GM18517 (cell line): ENCODE results near the gene ASCL4.

Source experiments
- ATAC-seq: cut with Tn5 transposase; IDR thresholded peaks from one replicate; pipeline ENCODE4 v1.9.1; 2021; ENCODE audit warnings: mild to moderate bottlenecking, moderate library complexity; ENCODE audit not compliant: unreplicated experiment

Gene ASCL4

DNA sequence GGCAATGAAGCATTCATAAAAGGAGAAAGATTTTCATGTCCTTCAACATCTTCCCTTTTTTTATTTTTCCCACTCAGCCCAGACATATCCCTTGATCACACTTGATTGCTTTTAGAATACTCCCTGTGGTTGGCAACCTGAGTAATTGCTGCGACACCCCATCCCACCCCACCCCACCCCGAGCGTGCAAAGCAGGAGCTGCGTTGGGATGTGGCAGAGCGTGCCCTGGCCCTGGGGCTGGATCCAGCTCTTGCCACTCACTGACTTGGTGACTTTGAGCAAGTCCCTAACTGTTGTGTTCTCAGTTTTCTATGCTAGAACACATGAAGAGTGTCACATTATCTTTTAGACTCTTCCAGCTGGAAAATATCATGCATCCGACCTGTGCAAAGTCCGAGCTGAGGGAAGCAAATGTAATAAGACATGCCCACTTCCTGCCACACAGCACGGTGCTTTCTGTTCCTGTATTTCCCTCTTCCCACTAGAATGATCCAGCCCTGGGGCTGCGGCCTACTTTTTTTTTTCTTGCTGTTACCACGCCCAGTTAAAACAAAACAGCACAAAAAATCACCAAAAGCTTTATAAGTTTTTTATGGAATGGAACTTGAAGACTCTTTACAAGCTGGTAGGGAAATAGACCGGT is 4.0 kb downstream of the ASCL4 start:
- ATAC-seq, result no peak

DNA sequence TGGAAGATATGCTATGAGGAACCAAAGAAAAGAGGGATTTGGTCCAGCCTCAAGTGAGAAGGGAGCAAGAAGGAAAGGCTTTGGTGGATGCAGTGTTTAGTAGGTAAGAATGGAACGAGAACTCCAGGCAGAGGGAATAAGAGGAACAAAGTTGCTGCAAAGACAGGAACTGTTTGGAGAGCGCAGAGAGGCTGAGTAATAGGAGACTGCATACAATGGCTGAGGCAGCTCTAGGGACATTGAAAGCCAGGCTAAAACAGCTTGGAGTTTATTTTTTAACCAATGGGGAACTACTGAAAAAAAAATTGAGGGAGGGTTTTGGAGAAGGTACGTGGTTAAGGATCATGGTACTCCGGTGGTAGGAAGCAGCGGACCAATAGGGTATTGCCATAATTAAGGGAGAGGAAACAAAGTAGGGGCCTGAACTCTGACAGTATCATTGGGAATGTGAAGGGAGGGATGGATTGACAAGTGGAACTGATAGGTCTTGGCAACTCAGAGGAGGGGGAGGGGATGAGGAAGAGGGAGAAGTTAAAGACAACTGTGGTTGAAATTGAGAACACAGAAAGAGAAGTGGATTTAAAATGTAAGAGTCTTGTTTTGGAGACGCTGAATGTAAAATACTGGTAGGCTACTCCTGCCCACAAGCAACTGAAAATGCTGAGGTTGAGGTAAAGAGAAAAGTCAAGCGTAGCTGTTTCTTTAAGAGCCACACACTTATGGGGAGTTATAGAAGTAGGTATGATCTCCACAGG is 4.8 kb downstream of the ASCL4 start:
- ATAC-seq, result peak; percentile 64

DNA sequence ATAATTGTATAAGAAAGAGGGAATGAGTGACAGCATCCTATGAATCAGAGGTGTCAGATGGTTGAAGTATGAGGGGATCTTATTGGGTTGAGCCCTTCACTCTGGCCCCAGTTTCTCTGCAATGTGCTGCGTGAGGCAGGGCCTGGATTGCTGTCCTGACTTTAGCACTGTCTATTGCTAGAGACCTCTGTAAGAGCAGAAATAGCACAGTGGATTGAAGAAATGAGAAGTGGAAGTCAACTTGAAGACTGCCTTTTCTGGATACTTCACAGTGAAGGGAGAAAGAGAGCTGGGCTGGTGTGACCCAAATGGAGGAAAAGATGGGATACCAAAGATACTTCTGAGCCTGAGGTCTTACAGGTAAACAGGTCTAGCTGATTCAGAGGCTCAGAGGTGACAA is 5.8 kb downstream of the ASCL4 start:
- ATAC-seq, result no peak

DNA sequence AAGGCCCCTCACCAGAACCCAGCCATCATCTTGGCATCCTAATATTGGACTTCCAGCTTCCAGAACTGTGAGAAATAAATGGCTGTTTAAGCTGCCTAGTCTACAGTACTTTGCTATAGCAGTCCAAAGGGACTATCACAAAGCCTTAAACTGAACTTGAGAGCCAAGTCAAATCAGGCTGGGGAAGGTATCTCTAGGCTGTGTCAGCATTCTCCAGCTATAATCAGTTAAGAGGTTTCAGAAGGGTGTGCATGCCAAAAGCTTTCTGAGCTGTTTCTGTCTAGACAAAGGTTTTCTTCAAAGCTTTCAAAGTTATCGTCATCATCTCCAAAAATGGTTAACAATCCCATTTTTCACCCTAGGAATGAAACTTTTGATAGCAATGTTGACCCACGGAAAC is 7.6 kb downstream of the ASCL4 start:
- no peak for ATAC-seq

DNA sequence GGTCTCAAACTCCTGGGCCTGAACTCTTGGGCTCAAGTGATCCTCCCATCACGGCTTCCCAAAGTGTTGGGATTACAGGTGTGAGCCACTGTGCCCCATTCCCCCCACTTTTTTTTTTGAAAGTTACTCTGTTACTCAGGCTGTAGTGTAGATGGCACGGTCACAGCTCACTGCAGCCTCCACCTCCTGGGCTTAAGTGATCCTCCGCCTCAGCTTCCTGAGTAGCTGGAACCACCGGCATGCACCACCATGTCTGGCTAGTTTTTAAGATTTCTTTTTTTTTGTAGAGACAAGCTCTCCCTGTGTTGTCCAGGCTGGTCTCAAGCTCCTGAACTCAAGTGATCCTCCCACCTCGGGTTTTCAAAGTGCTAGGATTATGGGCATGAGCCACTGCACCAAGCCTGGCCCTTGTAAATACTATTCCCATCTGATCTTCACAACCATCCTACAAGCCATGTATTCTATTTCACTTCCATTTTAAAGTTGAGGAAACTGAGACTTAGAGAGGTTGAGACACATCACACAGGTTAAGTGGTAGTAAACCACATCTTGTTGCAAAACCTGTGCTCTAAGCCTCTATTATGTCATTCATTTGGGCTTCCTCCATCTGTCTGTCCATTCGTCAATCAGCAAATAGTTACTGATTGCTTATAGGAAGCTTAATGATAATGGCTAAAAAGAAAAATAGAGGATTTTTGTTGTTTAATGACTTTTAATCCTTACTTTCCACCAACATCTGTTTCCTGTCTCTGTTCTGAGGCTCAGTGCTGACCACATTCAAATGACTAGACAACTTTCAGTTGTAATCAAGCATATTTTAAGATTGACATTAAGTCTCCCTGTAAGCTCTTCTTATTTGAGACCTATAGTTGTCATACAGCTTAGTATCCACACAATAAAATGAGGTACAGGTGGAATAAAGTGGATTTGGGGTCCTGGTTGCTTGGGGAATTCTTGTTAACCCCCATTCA is 9.2 kb downstream of the ASCL4 start:
- peak; percentile 64 for ATAC-seq

DNA sequence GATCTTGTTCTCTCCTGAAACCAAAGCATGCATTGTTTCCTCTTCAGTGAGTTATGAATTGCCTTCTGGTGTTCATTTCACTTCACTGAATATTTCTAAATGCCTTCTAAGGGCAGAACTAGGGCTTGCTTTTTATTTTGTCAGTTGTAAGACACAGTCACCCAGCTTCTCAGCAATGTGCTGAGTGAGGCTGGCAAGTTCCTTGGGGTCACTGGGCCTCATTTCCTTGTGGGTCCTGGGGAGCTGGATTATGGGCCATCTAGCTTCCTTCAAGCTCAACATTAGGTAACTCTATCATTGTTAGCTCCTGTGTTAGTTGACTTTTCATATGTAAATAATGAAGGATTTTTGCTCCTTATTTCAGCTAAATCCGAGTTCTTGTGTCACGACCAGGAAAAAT is 13.8 kb downstream of the ASCL4 start:
- ATAC-seq, result no peak

DNA sequence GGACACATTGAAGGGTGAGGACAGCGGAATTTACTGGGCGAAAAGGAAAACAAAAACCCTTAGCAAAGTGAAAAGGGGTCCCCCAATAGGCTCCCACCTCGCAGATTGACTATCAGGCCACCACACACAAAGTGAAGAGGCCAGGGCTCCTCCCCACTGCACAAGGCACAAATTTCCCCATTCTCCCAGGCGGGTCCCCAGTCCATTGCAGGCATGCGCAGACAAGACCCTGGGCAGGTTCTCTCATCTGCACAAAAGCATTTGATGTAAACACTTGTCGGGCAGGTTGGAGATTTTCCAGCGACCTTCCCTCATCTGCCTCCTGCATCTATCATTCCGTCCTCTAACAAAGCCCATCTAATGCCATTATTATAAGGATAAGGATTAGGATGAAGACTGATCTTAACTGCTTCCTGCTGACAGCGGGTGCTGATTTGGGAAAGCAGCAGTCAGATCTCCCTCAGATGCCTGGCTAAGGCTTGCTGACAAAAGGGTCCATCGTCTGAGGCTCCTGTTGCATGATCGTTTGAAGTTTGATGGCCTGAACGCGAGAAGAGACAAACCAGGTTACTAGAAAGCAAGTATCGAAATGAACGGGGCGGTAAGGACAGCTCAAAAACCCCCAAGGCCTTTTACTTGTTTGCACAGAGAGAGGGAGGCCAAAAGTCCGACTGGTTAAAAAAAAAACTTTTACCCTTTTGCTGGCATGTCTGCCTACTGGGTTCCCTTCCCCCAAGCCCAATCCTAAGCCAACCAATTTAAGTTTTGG is 14.4 kb downstream of the ASCL4 start:
- no peak for ATAC-seq

DNA sequence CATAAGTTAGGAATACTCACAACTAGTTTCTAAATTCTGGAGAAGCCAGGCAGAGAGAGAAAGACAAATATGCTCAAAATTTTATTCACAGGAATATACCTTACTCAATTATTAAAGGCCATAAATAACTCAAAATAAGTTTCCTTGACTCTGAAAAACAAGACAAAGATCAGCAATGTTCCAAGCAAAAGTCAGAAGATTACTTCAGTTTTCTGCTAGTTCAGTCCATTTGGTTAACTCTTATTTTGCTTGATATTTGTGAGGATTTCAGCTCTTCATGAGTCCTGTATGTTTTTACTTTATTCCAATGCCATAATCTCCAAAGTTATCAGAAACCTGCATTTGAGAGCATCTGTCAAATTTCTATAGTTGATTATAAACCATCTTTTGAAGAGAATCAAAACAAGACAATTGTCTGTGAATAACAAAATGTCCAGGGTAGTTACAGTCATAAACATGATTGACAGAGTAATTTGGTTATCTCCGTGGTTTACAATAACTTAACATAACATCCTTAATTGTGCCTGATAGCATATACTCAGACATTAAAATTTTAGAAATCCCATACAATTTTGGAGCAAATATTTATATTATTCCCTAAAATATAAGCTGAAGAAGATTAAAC is 17.1 kb downstream of the ASCL4 start:
- no peak for ATAC-seq

DNA sequence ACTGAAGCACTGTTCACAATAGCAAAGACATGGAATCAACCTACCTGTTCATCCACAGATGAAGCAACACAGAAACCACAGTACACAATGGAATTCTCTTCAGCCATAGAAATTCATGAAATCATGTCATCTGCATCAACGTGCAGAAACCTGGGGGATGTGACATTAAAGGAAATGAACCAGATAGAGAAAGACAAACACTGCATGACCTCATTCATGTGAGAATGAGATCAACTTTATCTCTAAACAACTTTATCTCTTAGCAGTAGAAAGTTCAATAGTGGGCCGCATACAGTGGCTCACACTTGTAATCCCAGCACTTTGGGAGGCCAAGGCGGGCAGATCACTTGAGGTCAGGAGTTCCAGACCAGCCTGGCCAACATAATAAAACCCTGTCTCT is 19.9 kb downstream of the ASCL4 start:
- ATAC-seq, result no peak

DNA sequence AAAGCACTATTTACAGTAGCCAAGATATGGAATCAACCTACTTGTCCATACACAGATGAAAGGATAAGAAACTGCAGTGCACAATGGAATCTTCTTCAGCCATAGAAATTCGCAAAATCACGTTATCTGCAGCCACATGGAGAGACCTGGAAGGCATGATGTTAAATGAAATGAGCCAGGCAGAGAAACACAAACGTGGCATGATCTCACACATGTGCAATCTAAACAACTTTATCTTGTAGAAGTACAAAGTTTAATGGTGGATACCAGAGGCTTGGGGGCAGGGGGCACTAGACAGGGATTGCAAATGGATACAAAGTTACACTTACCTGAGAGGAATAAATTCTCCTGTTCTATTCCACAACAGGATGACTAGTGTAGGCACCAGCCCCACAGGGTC is 24.1 kb downstream of the ASCL4 start:
- ATAC-seq, result no peak

DNA sequence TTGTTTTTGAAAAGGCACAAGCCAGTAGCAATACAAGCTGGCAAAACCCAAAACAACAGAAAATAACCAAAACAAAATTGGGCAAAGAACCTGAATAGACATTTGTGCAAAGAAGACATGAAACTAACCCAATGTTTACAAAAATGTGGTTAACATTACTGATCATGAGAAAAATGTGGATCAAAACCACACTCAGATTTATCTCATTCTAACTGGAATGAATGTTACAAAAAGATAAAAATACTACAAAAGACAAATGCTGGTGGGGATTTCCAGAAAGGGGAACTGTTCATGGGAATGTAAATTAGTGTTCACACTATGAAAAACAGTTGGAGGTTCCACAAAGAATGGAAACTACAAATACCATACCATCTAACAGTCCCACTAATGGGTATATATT is 26.6 kb downstream of the ASCL4 start:
- ATAC-seq, result no peak

DNA sequence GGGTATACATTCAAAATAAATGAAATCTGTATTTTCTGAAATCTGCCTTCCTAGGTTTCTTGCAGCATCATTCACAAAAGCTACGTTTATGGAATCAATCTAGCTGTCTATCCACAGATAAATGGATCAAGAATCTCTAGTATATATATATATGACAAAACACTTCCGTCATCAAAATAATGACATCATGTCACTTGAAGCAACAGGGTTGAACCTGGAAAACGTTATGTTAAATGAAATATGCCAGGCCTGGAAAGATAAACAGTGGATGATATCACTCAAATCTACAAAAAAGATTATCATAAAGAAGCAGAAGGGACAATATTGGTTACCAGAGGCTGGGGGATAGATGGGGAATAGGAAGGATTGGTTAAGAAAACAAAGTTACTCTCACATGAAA is 28.6 kb downstream of the ASCL4 start:
- no peak for ATAC-seq

DNA sequence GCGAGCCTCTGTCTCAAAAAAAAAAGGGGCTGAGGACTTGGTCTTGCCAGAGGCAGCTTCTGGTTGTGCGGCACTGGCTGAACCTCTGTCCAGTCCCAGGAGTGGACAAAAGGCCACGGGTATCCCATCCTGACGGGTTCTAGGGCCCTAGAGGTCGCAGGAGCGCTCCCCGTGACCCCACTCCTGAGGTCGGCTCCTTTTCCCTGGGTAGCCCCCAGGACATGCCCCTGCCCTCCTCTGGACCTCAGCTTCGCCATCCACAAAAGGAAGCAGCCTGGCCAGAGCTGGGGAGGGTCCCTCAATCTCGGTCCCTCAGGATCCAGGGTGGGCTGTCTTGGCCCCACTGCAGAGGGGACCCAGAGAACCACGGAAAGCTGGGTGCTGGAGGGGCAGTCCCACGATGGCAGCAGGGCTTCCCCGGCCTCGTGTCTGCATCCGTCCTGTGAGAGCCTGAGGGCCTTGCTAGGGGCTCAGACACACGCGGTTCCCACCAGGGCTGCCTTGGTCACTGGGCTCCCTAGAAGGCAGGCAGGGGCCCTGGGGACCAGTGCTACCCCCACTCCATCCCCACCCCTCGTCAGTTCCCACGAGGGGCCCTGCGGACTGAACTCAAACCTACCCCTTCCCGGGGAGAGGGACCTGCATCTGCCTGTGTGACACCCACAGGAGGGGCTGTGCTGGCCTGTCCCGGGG is 31.1 kb downstream of the ASCL4 start:
- ATAC-seq, result no peak

DNA sequence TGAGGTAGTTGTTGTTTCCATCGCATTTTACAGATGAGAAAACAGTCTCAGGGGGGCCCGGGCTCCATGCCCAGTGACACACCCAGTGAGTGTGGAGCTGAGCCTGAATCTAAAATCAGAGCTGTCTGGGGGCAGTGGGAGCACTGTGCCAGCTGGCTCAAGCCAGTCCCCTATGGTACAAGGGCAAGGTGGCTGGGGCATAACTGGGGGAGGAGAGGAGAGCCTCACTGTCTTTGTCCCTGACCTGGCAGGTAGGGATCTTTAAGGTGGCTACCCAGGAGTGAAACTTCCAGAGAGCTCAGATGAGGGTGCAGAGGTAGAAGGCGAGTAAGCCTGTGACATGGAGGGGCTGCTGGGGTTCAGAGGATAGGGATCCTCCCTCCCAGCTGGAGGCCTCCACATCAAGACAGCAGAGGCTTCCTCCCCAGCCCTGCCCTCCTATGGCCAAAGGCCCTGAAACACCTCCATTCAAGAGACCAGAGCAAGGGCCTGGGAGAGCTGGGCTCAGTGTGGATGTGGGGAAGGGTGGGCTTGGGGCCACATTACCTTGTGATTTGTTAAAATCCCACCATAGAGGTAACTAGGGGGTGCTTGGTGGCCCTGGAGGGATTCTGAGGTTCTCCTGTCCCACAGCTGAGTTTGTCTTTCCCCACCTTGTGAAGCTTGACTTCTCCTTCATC is 33.1 kb downstream of the ASCL4 start:
- no peak for ATAC-seq

DNA sequence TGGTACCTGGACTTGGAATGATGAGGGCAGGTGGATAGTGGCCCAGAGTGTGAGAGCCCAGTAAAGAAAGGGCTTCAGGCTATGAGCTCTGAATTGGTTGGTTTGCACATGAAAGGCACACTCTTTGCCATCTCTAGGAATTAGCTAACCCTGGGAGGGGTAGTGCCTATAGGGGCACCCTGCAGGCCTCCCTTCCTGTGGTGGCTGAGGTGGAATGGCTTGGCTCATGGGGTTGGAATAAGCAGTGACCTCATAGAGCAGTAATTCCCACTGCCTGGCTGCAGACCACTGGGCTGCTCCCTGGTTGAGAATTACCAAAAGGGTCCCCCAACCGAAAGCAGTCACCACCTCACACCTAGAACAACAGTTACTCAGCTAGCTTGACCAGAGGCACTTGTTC is 42.7 kb downstream of the ASCL4 start:
- no peak for ATAC-seq

DNA sequence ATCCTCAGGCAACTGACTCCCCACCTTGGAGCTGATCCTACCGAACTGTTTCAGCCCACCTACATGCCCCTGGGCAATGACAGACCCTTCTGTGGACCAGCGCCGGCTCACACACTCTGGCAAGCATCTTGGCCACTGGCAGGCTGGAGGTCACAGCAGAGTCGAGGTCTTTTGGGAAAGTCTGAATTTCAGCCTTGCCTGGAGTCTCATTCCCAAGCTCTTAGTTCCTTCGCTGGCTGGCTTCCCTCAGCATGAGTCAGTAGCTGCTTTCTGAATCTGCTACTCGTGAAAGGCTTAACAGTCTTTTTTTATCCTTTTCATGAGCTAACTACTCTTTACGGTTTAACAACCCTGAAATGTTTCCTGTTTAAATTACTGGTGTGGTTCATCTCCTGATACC is 44.5 kb downstream of the ASCL4 start:
- no peak for ATAC-seq

DNA sequence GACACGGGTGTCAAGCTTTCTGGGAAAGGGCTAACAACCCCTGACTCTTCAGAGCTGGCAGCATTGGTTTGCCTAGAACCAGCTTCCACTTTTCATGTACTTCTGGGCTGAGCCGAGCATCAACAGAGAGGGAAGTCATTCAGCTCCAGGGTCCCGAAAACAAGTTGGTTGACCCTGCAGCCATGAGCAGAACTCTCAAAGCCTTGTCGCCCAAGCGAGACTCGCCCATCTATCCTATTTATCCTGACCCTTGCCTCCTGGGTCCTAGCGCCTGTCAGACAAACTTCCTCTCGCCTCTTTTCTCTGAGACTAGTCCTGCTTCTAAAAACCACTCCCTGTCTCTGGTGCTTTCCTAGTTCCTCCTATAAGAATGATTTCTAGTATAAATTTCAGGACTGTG is 47.9 kb downstream of the ASCL4 start:
- no peak for ATAC-seq
